HG03565 (cell line): ENCODE measurements around the gene CLCF1.

Experiments used
- ATAC-seq: cut with Tn5 transposase; IDR thresholded peaks from one replicate; pipeline ENCODE4 v1.9.1; 2021; ENCODE audit warnings: mild to moderate bottlenecking, moderate library complexity; ENCODE audit not compliant: unreplicated experiment

Gene CLCF1

GRCh38 chr11:67396587-67397389 lies 23.4 kb upstream of the CLCF1 start:
- ATAC-seq: no peak

GRCh38 chr11:67396259-67396581 lies 22.8 kb upstream of the CLCF1 start:
- ATAC-seq: no peak

DNA sequence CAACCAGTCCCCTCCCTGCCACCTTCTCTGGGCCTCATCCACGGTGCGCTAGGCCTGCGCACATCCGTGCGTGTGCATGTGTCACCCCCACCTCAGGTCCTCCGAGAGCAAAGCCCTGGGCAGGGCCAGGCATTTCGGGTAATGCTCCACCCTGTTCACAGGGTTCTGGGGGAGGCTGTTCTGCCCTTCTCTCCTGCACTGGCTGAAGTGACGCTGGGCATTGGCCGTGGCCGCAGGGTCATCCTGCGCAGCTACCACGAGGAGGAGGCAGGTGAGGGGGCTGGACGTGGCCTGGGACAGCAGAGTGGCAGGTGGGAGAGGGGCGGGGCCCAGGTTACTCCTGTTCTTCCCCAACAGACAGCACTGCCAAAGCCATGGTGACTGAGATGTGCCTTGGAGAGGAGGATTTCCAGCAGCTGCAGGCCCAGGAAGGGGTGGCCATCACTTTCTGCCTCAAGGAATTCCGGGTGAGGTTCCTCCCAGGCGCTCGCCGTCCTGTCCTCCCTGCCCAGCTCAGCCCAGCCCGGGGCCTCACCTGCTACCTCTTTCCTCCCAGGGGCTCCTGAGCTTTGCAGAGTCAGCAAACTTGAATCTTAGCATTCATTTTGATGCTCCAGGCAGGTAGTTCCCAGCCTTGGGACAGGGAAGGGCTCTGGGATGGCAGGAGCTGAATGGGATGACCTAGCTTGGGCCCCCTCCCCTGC lies 22.3 kb upstream of the CLCF1 start:
- no peak for ATAC-seq

DNA sequence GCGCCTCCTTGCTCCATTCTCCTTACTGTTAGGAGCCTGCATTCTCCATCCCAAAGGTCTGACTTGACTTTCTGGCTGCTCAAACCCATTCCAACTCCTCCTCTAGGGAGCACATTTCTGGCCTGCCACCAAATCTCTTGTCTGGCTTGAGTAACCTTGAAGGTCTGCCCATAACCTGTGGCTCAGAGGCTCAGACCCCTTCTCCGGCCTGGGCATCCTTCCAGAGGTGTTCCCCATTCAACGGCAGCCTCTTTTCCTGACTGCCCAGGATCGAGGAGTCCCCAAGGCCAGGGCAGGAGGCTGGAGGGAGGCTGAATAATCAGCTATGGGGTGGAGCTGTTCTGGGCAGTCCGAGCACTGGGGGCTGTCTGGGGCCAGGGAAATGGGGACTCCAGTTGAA lies 20.6 kb upstream of the CLCF1 start:
- ATAC-seq: no peak

DNA sequence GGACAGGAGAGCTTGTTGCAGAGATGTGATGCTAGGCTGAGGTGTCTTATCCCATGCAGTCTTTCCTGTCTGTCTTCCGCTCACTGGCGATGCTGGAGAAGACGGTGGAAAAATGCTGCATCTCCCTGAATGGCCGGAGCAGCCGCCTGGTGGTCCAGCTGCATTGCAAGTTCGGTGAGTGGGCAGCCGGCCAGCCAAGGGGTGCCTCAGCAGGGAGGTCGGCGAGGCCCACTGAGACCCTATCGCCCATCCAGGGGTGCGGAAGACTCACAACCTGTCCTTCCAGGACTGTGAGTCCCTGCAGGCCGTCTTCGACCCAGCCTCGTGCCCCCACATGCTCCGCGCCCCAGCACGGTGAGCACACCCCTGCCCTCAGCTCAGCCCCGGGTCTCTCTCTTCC lies 20.0 kb upstream of the CLCF1 start:
- no peak for ATAC-seq

GRCh38 chr11:67392183-67392715 lies 18.9 kb upstream of the CLCF1 start:
- ATAC-seq: no peak

- peak; percentile 62 for ATAC-seq
These were observed 18.1 kb upstream of the CLCF1 start, which contains the start of gene RAD9A for GRCh38 chr11:67391304-67392182. RAD9A (plus strand) TSS chr11:67391986; CDS start chr11:67392045, 59 bp downstream.

DNA sequence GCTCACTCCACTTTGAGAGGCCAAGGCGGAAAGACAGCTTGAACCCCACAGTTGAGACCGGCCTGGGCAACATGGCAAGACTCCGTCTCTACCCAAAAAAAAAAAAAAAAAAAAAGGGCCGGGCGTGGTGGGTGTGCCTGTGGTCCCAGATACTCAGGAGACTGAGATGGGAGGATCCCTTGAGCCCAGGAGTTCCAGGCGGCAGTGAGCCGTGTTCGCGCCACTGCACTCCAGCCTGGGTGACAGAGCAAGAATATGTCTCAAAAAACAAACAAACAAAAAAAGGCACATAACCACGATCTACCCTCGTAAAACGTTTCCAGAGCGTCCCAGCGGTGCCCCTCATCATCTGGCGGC lies 17.5 kb upstream of the CLCF1 start:
- no peak for ATAC-seq

DNA sequence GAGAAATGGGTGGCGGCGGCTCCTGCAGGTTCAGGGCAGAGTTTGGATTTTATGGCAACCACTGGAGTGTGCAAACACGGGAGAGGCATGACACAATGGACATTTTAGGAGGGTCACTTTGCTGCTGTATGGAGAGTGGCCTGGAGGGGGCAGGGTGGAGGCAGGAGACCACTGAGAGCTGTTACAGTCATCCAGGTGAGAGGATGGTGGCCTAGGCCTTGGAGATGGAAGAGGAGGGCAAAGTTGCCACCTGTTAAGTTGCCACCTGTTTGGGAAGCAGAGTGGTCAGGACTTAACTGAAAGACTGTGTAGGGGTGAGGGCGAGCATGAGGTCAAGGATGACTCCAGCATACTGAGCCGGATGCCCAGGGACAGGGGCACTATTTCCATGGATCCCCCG lies 16.1 kb upstream of the CLCF1 start:
- no peak for ATAC-seq

DNA sequence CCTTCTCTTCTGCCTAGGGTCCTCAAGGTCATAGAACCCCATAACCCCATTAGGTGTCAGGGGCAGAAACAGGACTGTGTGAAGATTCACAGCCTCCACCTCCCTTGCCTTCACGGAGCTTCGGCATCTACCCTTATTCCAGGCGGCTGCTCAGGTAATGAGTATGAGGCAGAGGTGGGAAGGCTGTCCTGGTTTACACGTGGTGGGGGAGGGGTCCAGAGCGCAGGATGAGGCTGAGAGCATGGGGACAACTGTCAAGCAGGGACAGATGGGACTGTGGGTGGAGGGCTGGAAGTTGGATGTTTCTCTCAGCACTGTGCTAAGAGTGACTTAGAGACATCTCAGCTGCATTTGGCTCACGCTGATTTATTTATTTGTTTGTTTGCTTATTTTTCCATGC lies 14.1 kb upstream of the CLCF1 start:
- no peak for ATAC-seq

DNA sequence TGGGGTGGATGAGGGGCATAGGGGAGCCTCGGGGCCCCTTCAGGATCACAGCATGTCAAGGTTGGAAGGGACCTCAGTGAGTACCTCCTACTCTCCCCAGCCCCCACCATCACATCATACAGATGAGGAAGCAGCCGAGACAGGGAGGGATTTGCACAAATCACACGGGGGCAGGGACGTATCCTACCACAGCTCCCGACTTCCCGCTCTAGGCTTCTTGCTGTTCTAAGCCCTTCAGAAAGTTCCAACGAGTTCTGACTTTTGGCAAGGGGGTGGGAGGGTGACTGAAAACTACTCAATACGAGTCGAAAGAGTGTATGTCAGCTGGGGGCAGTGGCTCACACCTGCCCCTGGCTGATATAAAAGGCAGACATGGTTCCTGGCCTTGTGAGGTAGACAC lies 13.7 kb upstream of the CLCF1 start:
- ATAC-seq: no peak

DNA sequence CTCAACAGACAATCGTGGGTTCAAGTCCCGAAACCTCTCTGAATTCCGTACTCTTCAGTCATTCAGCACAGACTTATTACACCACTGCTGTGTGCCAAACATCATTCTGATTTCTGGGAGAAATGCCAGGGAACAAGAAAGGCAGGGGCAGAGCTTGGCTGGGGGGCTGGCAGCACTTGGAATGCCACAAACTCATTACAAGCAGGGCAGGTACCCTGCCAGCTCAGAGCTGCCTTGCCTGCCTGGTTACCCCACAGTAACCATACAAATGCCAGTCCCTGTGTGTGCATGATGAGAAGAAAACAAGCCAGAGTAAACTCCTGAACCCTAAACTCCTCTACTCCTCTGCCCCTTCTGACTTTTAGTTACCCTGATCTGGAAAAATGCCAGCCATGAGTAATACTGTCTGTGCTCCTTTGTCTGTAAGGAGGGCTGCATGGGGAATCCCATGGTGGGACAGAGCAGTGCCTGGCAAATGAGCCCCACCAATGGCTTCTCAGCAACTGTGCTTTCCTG lies 11.5 kb upstream of the CLCF1 start:
- no peak for ATAC-seq

DNA sequence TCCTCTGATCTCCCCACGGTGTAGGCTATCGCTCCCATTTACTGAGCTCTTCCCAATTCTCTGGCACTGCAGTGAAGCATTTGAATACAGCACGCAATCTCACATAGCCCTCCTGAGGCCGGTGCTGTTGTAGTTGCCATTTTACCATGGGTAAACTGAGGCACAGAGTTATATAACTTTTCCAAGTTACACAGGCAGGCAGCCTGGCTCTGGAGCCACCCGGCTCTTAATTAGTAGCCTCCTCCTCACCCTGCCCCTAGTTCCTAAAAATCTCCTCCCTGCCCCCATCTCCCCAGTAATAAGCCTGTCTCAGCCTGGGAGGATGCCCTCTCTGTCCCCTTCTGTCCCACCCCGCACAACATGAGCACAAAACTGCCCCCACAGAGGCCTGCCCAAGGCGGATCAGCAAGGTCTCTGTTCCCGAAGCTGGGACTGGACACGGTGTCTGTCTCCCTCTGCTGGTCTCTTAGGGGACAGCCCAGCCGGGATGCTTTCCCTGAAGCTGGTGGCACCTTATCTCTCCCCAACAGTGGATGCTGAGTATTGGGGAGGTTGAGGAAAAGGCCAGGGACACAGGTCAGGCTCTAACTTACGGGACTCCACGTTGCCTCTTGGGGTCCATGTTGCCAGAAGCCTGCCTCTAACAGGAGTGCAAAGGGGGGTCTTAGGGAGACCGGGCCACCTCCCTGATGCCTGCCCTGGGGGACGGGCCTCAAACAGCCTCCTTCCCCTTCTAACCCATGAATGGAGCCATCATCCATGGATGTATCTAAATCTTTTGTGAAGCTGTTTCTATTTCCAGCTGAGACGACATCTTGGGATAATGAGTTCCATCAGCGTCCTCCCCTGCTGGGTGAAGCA lies 9.1 kb upstream of the CLCF1 start:
- ATAC-seq: no peak

- ATAC-seq: no peak
These were observed 8.0 kb upstream of the CLCF1 start for GRCh38 chr11:67381244-67381972.

DNA sequence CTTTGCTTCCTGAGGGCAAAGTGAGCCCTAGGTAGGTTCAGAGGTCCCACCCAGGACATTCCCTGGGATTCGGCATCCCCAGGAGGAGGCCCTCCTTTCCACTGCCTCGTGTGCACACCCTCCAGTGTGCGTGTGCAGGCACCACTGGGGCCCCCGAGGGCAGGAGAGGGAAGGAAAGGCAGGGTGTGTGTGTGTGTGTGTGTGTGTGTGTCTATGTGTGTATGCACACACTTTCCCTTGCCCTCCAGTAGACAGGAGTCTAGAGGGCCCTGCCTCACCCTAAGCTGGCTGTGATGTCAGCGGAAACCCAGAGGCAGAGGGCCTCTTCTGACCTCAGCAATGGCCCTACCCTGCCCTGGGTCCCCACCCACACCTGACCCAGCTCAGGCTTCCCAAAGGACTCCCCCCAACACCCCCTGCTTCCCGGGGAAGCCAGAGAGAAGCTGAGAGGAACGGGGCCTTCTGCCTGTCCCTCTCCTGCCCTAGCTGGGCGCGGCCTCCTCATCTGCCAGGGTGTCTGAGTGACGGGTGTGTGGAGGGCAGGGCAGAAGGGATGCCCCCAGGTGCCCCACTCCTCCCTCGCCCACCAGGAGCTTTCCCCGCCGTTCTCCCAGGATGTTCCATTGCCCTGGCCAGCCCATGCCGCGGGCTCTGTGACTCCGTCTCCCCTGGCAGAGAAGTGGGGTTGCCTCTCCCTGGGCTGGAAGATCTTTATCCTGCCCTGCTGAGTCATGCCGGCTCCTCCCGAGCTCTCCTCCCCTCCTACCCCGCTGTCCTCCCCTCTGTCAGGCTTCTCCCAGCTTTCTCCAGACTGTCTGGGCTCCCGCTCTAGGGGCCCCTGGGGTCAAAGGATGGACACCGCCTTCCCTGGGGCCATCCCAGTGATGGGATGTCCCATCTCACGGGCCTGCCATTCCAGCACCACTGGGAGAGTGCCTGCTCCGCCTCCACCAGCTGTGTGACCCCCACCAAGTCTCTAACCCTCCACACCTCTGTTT lies 6.0 kb upstream of the CLCF1 start:
- no peak for ATAC-seq

- ATAC-seq: no peak
These were observed 5.1 kb upstream of the CLCF1 start for GRCh38 chr11:67378544-67378943.

DNA sequence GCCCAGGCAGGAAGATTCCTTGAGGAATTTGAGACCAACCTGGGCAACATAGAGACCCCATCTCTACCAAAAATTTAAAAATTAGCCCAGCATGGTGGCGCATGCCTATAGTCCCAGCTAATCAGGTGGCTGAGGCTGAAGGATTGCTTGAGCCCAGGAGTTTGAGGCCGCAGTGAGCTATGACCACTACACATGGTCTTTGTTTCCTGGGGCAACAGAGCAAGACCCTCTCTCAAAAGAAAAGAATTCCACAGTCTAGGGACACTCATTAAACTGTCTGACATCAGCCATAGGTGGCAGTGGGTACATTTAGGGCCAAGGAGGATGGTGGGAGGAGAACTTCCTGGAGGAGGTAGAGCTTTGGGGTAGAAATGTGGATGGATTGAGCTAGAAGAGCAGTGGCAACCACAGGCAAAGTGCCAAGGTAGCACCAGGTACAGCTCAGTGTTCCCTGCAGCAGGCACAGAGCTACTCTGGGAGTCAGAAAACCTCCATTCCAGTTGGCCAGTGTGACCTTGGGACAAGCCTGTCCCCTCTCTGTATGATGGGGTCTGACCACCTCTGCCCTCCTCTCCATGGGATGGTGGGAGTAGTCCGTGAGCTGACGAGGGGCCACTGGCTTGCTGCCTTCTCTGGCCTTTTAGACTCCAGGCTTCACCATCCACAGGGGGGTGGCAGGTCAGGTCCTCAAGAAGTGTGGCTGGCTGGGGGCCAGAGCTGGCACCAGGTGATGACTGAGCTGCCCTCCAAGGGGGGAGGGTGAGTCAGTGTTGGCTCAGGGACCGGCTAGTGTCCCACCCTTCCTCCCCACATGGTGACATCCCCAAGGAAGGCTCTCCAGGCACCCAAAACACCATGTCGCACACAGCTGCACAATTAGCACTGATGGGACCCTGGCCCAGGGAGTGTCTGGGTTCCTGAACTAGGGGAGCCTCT lies 3.7 kb upstream of the CLCF1 start:
- ATAC-seq: no peak
